GM12872 (cell line): ENCODE measurements around the gene ARHGEF7.

ENCODE experiments used
- TF ChIP-seq, protein P1 (sequence below): IDR thresholded peaks from 3 replicates; pipeline ENCODE4 v1.5.1; 2011; ENCODE audit warnings: low read depth, mild to moderate bottlenecking, low read length, moderate library complexity; ENCODE audit not compliant: insufficient read depth

ARHGEF7 gene

GRCh38 chr13:111283457-111283856, 168.3 kb downstream of the ARHGEF7 start:
- TF ChIP-seq, protein P1, sequence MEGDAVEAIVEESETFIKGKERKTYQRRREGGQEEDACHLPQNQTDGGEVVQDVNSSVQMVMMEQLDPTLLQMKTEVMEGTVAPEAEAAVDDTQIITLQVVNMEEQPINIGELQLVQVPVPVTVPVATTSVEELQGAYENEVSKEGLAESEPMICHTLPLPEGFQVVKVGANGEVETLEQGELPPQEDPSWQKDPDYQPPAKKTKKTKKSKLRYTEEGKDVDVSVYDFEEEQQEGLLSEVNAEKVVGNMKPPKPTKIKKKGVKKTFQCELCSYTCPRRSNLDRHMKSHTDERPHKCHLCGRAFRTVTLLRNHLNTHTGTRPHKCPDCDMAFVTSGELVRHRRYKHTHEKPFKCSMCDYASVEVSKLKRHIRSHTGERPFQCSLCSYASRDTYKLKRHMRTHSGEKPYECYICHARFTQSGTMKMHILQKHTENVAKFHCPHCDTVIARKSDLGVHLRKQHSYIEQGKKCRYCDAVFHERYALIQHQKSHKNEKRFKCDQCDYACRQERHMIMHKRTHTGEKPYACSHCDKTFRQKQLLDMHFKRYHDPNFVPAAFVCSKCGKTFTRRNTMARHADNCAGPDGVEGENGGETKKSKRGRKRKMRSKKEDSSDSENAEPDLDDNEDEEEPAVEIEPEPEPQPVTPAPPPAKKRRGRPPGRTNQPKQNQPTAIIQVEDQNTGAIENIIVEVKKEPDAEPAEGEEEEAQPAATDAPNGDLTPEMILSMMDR, result no peak

GRCh38 chr13:111283991-111284390, 168.9 kb downstream of the ARHGEF7 start:
- TF ChIP-seq, protein P1, result no peak

- TF ChIP-seq, protein P1, result no peak
Measured at GRCh38 chr13:111284565-111284964, 169.5 kb downstream of the ARHGEF7 start.

DNA sequence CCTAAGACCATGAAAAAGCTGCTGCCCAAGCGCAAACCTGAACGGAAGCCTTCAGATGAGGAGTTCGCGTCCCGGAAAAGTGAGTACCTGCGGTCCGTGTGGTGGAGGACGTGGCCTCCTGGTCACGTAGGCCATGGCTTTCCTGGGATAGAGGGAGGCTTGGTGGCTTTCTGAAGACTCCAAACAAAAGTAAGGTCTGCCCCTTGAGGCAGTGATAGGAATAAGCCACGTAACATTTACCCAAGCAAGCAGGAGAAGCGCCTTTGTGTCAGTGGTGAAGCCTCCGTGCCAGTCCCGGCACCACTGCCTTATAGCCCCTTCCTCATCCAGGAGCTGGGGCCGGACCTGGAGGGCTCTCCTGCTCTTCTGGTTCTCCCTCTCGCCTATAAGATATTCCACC, 171.1 kb downstream of the ARHGEF7 start:
- TF ChIP-seq, protein P1, result no peak

DNA sequence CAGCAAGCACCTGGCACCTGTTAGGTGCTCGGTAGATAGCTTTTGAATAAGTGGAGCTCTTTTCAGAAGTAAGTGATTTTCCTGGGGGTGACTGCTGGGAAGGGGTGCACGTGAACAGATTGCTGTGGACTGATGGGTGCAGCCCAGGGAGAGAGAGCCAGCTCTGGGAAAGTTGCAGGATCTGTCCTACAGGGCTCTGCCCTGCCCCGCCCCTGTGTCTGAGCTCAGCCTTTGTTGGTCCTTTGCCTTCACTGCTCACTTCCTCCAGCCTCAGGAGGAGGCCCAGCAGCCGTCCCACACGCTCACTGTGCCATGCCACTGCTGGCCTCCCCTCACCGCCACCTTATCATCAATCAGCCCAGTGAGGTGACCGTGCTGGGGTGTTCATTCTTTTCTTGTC, 171.6 kb downstream of the ARHGEF7 start:
- TF ChIP-seq, protein P1, result no peak

DNA sequence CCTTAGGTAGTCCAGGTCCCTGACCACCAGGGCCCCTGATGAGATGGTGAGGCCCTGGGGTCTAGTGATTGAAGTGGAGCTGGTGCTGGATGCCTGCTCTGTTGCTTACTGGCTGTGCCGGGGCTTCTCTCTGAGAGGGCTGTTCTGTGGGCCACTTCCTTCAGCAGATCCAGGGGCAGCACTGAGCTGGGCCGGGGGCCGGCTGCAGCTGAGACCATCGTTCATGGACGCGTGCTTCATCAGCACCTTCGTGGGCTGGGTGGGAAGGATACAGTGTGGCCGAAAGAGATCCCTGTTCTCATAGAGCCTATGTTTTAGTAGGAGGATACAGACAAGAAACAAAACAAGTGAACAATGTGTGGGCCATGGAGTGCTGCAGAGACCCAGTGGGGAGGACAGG, 172.1 kb downstream of the ARHGEF7 start:
- TF ChIP-seq, protein P1, result no peak

DNA sequence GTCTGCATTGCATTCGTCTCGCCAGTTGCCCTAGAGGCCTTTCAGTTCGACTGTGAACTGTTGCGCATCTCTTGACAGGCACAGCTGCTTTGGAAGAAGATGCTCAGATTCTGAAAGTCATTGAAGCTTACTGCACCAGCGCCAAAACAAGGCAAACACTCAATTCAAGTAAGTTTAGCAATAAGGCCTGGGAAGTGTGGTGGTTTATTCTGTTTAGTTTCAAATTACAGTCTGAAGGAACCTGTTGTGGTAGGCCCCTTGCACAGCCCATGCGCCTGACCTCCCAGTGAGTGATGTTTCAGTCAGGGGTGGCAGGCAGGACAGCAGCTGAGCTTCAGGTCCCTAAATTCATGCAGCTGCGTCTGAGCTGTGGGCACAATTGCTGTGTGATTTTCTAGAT, 173.2 kb downstream of the ARHGEF7 start:
- TF ChIP-seq, protein P1, result no peak

DNA sequence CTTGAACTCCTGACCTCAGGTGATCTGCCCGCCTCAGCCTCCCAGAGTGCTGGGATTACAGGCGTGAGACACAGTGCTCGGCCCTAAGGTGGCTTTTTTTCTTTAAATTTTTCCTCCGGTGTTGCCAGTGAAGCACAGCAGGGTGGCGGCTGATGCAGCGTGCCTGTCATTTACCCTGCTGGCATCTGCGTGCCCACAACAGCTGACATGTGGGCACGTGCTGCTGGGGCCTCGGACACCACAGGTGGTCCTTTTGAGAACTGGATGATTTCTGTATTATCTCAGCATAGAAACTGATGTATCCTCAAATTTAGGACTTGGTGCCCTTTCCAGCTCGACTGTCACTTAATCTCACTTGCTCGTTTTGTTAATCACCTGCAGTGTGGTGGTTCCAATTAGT, 174.1 kb downstream of the ARHGEF7 start:
- TF ChIP-seq, protein P1, result no peak
